GM19351 (cell line): ENCODE results near the gene SYNJ1.

Experiments
- ATAC-seq: cut with Tn5 transposase; IDR thresholded peaks from one replicate; pipeline ENCODE4 v1.9.1; 2021; ENCODE audit warnings: mild to moderate bottlenecking, moderate library complexity; ENCODE audit not compliant: unreplicated experiment

The SYNJ1 gene

GRCh38 chr21:32585042-32585710 lies 142.6 kb downstream of the SYNJ1 start, which contains the start of gene TCP10L:
TSS of gene TCP10L (minus strand) at chr21:32585523. CDS start at chr21:32584304, 1,219 bp downstream.
- ATAC-seq: no peak

GRCh38 chr21:32584472-32584871 lies 143.3 kb downstream of the SYNJ1 start:
- ATAC-seq: no peak

- ATAC-seq: no peak
These were observed 146.1 kb downstream of the SYNJ1 start for GRCh38 chr21:32581732-32582131.

- no peak for ATAC-seq
These were observed 146.9 kb downstream of the SYNJ1 start for GRCh38 chr21:32580949-32581348.
